ENCODE results near the gene OR8J3.

DNA sequence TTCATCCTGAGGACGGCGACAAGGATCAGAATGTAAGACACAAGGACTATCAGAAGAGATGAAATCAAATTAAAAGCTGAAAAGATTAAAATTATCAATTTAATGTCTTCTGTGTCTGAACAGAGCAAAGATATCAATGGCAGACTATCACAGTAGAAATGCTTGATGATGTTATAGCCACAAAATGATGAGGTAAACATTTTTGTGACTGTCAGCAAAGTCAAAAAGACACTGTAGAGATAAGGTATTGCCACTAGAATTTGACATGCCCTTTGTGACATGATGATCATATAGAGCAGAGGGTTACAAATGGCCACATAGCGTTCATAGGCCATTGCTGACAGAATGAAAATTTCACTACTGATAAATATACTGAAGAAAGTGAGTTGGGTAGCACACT, 48.6 kb upstream of the OR8J3 start:
- TF ChIP-seq POLR2A (IDR thresholded peaks at IDR 0.05; ENCODE audit: low read depth, low read length) (no peak), POLR2AphosphoS5 (IDR thresholded peaks at IDR 0.05; ENCODE audit: low read length) (no peak), MXI1 (IDR thresholded peaks at IDR 0.05; ENCODE audit: low read depth, low read length) (no peak), ZNF274 (IDR thresholded peaks at IDR 0.05; ENCODE audit: insufficient read depth, insufficient read length) (no peak), IKZF1 (conservative IDR thresholded peaks at IDR 0.05) (no peak), CHD2 (IDR thresholded peaks at IDR 0.05; ENCODE audit: borderline replicate concordance, low read depth, low read length) (no peak), RAD21 (IDR thresholded peaks at IDR 0.05; ENCODE audit: insufficient read depth, low read depth, low read length) (no peak), JUND (IDR thresholded peaks at IDR 0.05; ENCODE audit: low read depth, low read length) (no peak)
- TF ChIP-seq, protein P1, sequence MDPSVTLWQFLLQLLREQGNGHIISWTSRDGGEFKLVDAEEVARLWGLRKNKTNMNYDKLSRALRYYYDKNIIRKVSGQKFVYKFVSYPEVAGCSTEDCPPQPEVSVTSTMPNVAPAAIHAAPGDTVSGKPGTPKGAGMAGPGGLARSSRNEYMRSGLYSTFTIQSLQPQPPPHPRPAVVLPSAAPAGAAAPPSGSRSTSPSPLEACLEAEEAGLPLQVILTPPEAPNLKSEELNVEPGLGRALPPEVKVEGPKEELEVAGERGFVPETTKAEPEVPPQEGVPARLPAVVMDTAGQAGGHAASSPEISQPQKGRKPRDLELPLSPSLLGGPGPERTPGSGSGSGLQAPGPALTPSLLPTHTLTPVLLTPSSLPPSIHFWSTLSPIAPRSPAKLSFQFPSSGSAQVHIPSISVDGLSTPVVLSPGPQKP (IDR thresholded peaks at IDR 0.05; ENCODE audit: low read depth, low read length): no peak
- TF ChIP-seq, protein P2, sequence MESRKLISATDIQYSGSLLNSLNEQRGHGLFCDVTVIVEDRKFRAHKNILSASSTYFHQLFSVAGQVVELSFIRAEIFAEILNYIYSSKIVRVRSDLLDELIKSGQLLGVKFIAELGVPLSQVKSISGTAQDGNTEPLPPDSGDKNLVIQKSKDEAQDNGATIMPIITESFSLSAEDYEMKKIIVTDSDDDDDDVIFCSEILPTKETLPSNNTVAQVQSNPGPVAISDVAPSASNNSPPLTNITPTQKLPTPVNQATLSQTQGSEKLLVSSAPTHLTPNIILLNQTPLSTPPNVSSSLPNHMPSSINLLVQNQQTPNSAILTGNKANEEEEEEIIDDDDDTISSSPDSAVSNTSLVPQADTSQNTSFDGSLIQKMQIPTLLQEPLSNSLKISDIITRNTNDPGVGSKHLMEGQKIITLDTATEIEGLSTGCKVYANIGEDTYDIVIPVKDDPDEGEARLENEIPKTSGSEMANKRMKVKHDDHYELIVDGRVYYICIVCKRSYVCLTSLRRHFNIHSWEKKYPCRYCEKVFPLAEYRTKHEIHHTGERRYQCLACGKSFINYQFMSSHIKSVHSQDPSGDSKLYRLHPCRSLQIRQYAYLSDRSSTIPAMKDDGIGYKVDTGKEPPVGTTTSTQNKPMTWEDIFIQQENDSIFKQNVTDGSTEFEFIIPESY (IDR thresholded peaks at IDR 0.05): no peak

Data from GM12878 (cell line).